Epithelial cell of esophagus (primary cell): ENCODE results near the gene IGSF3.

Experiments
- DNase-seq: peaks from one replicate; pipeline ENCODE4 v3.0.0; 2010; ENCODE audit warnings: low read depth
- H3K4me3 ChIP-seq: 2 replicates; pipeline ENCODE4 v1.5.1; 2011; ENCODE audit warnings: mild to moderate bottlenecking, low read length, control low read depth
- CTCF ChIP-seq: IDR thresholded peaks from 2 replicates; pipeline ENCODE4 v1.5.1; 2011; ENCODE audit warnings: low read depth, mild to moderate bottlenecking, low read length, control low read depth, inconsistent platforms; ENCODE audit not compliant: insufficient read depth; ENCODE audit errors: missing control alignments

IGSF3 gene

GRCh38 chr1:116686723-116687352, 19.3 kb upstream of the IGSF3 start:
- H3K4me3 ChIP-seq, result no peak overlapping the region
- TF ChIP-seq CTCF, result no peak
- no peak for DNase-seq

- no peak for DNase-seq
- no peak for TF ChIP-seq CTCF
These were observed 18.6 kb upstream of the IGSF3 start for GRCh38 chr1:116686175-116686574.

GRCh38 chr1:116684575-116684974, 17.0 kb upstream of the IGSF3 start:
- no peak for TF ChIP-seq CTCF
- DNase-seq, result no peak
- H3K4me3 ChIP-seq, result no peak overlapping the region

More at GRCh38 chr1:116686175-116686574, 18.6 kb upstream of the IGSF3 start:
- no peak overlapping the region for H3K4me3 ChIP-seq

GRCh38 chr1:116682641-116683221, 15.2 kb upstream of the IGSF3 start:
- TF ChIP-seq CTCF, result no peak
- DNase-seq, result peak; percentile 71
- H3K4me3 ChIP-seq, result no peak overlapping the region

- no peak for TF ChIP-seq CTCF
- no peak for DNase-seq
- no peak overlapping the region for H3K4me3 ChIP-seq
These were observed 13.9 kb upstream of the IGSF3 start for GRCh38 chr1:116681343-116681899.

GRCh38 chr1:116680752-116681151, 13.2 kb upstream of the IGSF3 start:
- H3K4me3 ChIP-seq, result no peak overlapping the region
- DNase-seq, result peak; percentile 90
- no peak for TF ChIP-seq CTCF
